Osteocyte (in vitro differentiated cells): ENCODE results near the gene NINJ2. TPM values are rescaled to one million over a fixed set of nuclear protein-coding genes. Genes with fewer than 3 reads are reported as not detected.

ENCODE experiments used
- DNase-seq: peaks from one replicate; pipeline ENCODE4 v3.0.0; 2021; ENCODE audit warnings: mixed read lengths; ENCODE audit not compliant: unreplicated experiment; ENCODE audit errors: extremely low spot score
- H3K27ac Mint-ChIP-seq: one replicate; pipeline ENCODE4 v1.8.0; 2021; ENCODE audit warnings: mild to moderate bottlenecking, mixed read lengths; ENCODE audit not compliant: unreplicated experiment
- H3K27me3 Mint-ChIP-seq: one replicate; pipeline ENCODE4 v1.8.0; 2021; ENCODE audit warnings: mixed read lengths; ENCODE audit not compliant: unreplicated experiment
- H3K36me3 Mint-ChIP-seq: one replicate; pipeline ENCODE4 v1.8.0; 2021; ENCODE audit warnings: mixed read lengths; ENCODE audit not compliant: unreplicated experiment
- H3K4me1 Mint-ChIP-seq: one replicate; pipeline ENCODE4 v1.8.0; 2021; ENCODE audit warnings: mixed read lengths; ENCODE audit not compliant: unreplicated experiment
- H3K4me3 Mint-ChIP-seq: one replicate; pipeline ENCODE4 v1.8.0; 2021; ENCODE audit warnings: mild to moderate bottlenecking, moderate library complexity, mixed read lengths; ENCODE audit not compliant: unreplicated experiment
- H3K9me3 Mint-ChIP-seq: one replicate; pipeline ENCODE4 v1.8.0; 2021; ENCODE audit warnings: mixed read lengths; ENCODE audit not compliant: unreplicated experiment
- total RNA-seq: library from RNA; stranded (reverse); gene quantifications from 2 replicates; pipeline ENCODE4 v1.2.1, GENCODE V29; 2021
- TF ChIP-seq, protein P1 (sequence below): fragments of 200-600 bp; sonication (generic); IDR thresholded peaks from 2 replicates; pipeline ENCODE4 v1.5.0; 2021; ENCODE audit warnings: antibody characterized with exemption, mild to moderate bottlenecking, moderate library complexity

The NINJ2 gene
- total RNA-seq, 1 donor from 2014 or later, result 2.3 TPM

DNA sequence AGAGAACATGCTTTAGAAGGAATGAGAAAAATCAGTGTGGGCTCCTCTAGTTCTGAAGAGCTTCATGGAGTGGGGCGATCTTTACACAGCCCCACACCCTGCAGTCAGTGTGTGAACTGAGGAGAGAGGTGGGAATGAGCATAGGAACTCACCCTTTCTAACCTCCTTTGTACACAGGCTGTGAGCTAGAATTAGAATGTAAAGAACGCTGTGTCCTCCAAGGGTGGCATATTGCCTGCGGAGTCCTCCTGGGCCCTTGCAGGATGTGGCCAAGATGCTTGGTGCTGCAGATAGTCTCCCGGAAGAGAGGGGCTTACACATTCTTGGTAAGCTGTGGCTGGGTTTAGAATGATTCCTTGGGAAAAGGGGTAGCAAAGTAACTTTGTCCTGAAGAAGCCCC, 43.9 kb downstream of the NINJ2 start:
- H3K4me3 Mint-ChIP-seq, result no peak overlapping the region
- no peak overlapping the region for H3K27ac Mint-ChIP-seq
- no peak for DNase-seq
- H3K4me1 Mint-ChIP-seq, result peaks cover 17% of the 10 kb centered on the region
- TF ChIP-seq, protein P1, sequence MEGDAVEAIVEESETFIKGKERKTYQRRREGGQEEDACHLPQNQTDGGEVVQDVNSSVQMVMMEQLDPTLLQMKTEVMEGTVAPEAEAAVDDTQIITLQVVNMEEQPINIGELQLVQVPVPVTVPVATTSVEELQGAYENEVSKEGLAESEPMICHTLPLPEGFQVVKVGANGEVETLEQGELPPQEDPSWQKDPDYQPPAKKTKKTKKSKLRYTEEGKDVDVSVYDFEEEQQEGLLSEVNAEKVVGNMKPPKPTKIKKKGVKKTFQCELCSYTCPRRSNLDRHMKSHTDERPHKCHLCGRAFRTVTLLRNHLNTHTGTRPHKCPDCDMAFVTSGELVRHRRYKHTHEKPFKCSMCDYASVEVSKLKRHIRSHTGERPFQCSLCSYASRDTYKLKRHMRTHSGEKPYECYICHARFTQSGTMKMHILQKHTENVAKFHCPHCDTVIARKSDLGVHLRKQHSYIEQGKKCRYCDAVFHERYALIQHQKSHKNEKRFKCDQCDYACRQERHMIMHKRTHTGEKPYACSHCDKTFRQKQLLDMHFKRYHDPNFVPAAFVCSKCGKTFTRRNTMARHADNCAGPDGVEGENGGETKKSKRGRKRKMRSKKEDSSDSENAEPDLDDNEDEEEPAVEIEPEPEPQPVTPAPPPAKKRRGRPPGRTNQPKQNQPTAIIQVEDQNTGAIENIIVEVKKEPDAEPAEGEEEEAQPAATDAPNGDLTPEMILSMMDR, result no peak
- H3K27me3 Mint-ChIP-seq, result no peaks in the 10 kb centered on the region
- no peaks in the 10 kb centered on the region for H3K9me3 Mint-ChIP-seq
- H3K36me3 Mint-ChIP-seq, result no peaks in the 10 kb centered on the region

- H3K36me3 Mint-ChIP-seq, result no peaks in the 10 kb centered on the region
- H3K9me3 Mint-ChIP-seq, result no peaks in the 10 kb centered on the region
- H3K4me3 Mint-ChIP-seq, result no peak overlapping the region
- no peak for DNase-seq
- H3K4me1 Mint-ChIP-seq, result peaks cover 21% of the 10 kb centered on the region
- TF ChIP-seq, protein P1, result no peak
- no peak overlapping the region for H3K27ac Mint-ChIP-seq
- H3K27me3 Mint-ChIP-seq, result no peaks in the 10 kb centered on the region
Measured at GRCh38 chr12:618605-619004, 44.6 kb downstream of the NINJ2 start.

GRCh38 chr12:617304-617915, 45.8 kb downstream of the NINJ2 start:
- H3K4me3 Mint-ChIP-seq, result no peak overlapping the region
- no peak overlapping the region for H3K27ac Mint-ChIP-seq
- TF ChIP-seq, protein P1, result no peak
- H3K9me3 Mint-ChIP-seq, result no peaks in the 10 kb centered on the region
- peaks cover 19% of the 10 kb centered on the region for H3K4me1 Mint-ChIP-seq
- no peaks in the 10 kb centered on the region for H3K27me3 Mint-ChIP-seq
- DNase-seq, result no peak
- H3K36me3 Mint-ChIP-seq, result no peaks in the 10 kb centered on the region

DNA sequence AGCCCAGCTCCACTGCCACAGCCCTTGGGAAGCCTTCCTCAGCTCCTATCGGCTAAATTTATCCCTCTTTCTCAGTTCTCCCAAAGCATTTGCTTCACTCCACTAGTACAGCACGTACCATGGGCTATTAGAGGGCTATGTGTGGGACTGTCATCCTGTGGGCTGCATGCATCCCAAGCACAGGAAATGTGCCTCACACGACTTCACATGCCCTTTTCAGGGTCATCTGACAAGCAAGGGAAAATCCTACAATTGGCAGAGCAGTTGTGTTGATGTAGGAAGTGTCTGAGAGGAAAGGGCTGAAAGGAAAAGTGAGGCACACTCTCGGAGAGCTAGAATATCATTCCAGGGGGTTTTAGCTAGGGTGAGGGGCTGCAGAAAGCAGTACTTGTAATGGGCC, 47.6 kb downstream of the NINJ2 start:
- H3K27me3 Mint-ChIP-seq, result no peaks in the 10 kb centered on the region
- H3K4me1 Mint-ChIP-seq, result peaks cover 23% of the 10 kb centered on the region
- TF ChIP-seq, protein P1, result no peak
- DNase-seq, result no peak
- no peak overlapping the region for H3K4me3 Mint-ChIP-seq
- no peaks in the 10 kb centered on the region for H3K9me3 Mint-ChIP-seq
- no peaks in the 10 kb centered on the region for H3K36me3 Mint-ChIP-seq
- H3K27ac Mint-ChIP-seq, result no peak overlapping the region

DNA sequence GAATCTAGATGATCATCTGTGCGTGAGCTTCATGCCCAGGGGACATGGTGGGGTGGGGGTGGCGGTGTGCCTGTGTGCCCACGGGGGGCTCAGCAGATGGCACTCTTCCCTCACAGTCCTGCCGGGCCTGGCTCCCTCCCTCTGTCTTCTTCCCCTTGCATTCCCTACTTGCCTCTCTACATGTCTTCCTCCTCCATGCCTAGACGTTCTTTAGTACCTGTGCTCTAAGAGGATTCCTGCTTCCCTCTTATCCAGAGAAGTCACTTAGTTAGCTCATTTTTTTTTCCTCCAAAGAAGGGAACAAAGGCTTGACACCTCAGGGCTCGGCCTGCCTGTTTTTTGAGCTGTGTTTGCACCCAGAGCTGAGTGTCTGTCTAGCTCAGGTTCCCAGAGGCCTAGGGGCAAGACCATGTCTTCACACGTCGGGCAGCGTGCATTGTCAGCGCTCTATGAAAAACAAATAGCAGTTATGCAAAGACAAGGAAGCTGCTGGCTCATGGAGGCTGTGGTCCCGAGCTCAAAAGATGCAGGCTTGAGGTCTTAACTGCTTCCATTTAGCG, 48.8 kb downstream of the NINJ2 start:
- Mint-ChIP-seq H3K27me3 (no peaks in the 10 kb centered on the region), H3K36me3 (no peaks in the 10 kb centered on the region), H3K4me3 (no peak overlapping the region), H3K9me3 (no peaks in the 10 kb centered on the region), H3K4me1 (peaks cover 30% of the 10 kb centered on the region), H3K27ac (no peak overlapping the region)
- DNase-seq, result no peak
- TF ChIP-seq, protein P1, result peak; percentile 67
